ENCODE data around the gene PLEKHG2. TPM values are rescaled to one million over a fixed set of nuclear protein-coding genes. Genes with fewer than 3 reads are reported as not detected.

PLEKHG2 gene
- total RNA-seq, 4 donors from 2014 or later, result 8.2 to 29.1 (median 10.7) TPM

GRCh38 chr19:39403331-39404312, 8.8 kb upstream of the PLEKHG2 start:
- WGBS, 2 donors, result 5 to 6% methylated on average over 14 of the region's 43 CpGs
- peak; percentile 99 for DNase-seq
- peaks cover 38 to 61% of the 10 kb centered on the region in 2 donors for H3K4me1 ChIP-seq
- no peaks in the 10 kb centered on the region for H3K9me3 ChIP-seq
- H3K36me3 ChIP-seq, result peaks cover 11 to 19% of the 10 kb centered on the region in 2 donors
- no peaks in the 10 kb centered on the region for H3K27me3 ChIP-seq
- peak overlapping the region in 2 of 3 donors; percentile 48 to 58 for H3K4me3 ChIP-seq (replicated peaks in 1 of 3)
- intact Hi-C loops (cut with DNase I), result no loop called here
- TF ChIP-seq CTCF (IDR thresholded peaks at IDR 0.05) (no peak), POLR2A (IDR thresholded peaks at IDR 0.05) (peak; percentile 76 to 85)
- peak overlapping the region; percentile 99 to 100 (median 100) for H3K27ac ChIP-seq

- 89 to 92% methylated on average over 16 to 17 of the region's 17 CpGs for WGBS, 2 donors
- DNase-seq, result no peak
- intact Hi-C loops (cut with DNase I), result no loop called here
- Histone ChIP-seq H3K9me3 (no peaks in the 10 kb centered on the region), H3K4me1 (peaks cover 44 to 49% of the 10 kb centered on the region in 2 donors), H3K4me3 (replicated peaks in 1 of 3) (peak overlapping the region in 1 of 3 donors; percentile 1), H3K27me3 (no peaks in the 10 kb centered on the region), H3K27ac (peak overlapping the region; percentile 95 to 100 (median 99)), H3K36me3 (peaks cover 14 to 20% of the 10 kb centered on the region in 2 donors)
- TF ChIP-seq POLR2A (IDR thresholded peaks at IDR 0.05) (no peak), CTCF (IDR thresholded peaks at IDR 0.05) (no peak)
These were observed 7.1 kb upstream of the PLEKHG2 start for GRCh38 chr19:39405261-39405957.

DNA sequence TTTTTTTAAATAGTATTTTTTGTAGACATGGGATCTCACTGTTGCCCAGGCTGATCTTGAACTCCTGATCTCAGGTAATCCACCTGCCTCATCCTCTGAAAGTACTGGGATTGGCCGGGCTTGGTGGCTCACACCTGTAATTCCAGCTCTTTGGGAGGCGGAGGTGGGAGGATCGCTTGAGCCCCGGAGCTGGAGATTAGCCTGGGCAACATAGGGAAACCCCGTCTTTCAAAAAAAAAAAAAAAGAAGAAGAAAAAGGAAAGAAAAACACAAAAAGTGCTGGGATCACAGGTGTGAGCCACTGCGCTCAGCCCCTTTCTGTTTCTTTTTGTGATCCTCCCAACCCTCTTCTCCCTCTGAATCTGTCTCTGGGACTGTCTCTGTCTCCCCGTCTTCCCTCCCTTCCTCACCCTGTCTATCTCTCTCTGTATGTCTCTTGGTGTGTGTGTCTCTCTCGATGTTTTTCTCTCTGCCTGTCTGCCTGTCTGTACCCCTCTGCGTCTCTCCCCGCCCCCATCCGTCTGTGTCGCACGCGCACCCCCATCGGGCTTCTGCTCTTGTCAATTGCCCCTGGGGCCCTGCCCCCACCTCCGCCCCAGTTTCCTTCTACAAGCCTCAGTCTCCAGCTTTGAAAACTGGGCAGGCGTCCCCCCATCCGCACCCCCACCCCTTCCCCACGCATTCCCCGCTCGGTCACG, 6.4 kb upstream of the PLEKHG2 start:
- Histone ChIP-seq H3K4me3 (replicated peaks in 1 of 3) (peak overlapping the region in 2 of 3 donors; percentile 8 to 92), H3K27me3 (no peaks in the 10 kb centered on the region), H3K36me3 (peaks cover 14 to 20% of the 10 kb centered on the region in 2 donors), H3K27ac (peak overlapping the region; percentile 95 to 100 (median 99)), H3K4me1 (peaks cover 49 to 51% of the 10 kb centered on the region in 2 donors), H3K9me3 (no peaks in the 10 kb centered on the region)
- TF ChIP-seq POLR2A (IDR thresholded peaks at IDR 0.05) (no peak), CTCF (IDR thresholded peaks at IDR 0.05) (no peak)
- DNase-seq, result no peak
- intact Hi-C loops (cut with DNase I), result no loop called here
- 20 to 24% methylated on average over 17 to 22 of the region's 22 CpGs for WGBS, 2 donors

- H3K4me3 ChIP-seq (replicated peaks in 1 of 3), result peak within 1 kb of the TSS; percentile 23 to 99 (median 92)
- peak within 1 kb of the TSS; percentile 95 to 100 (median 99) for H3K27ac ChIP-seq
- H3K9me3 ChIP-seq, result no peaks in the 10 kb centered on the region
- TF ChIP-seq POLR2A (IDR thresholded peaks at IDR 0.05) (peak; percentile 97 to 99), CTCF (IDR thresholded peaks at IDR 0.05) (no peak)
- H3K36me3 ChIP-seq, result peaks cover 14 to 20% of the 10 kb centered on the region in 2 donors
- peaks cover 49 to 56% of the 10 kb centered on the region in 2 donors for H3K4me1 ChIP-seq
- intact Hi-C loops (cut with DNase I), result no loop called here
- no peaks in the 10 kb centered on the region for H3K27me3 ChIP-seq
- peak; percentile 87 for DNase-seq
- WGBS, 2 donors, result 0% methylated on average over 8 to 27 of the region's 56 CpGs
These were observed 5.6 kb upstream of the PLEKHG2 start, which contains the start of gene ZFP36 for GRCh38 chr19:39406656-39407409. TSS of gene ZFP36 (plus strand) at chr19:39406847. CDS start at chr19:39406905, 58 bp downstream.

Measured in thyroid gland (tissue), 4 donors.